Heart left ventricle (tissue), 16 donors: Measurements from ENCODE around the gene ERLIN1. TPM values are rescaled to one million over a fixed set of nuclear protein-coding genes. Genes with fewer than 3 reads are reported as not detected.

Source experiments
- ATAC-seq, 4 donors: fragments of 200-7000 bp; cut with Tn5 transposase; one replicate each; pipeline ENCODE4 v1.9.1; 2020 to 2022; ENCODE audit warnings: moderate library complexity in 4 of 4, mild to moderate bottlenecking in 3 of 4, moderate number of reproducible peaks in 1 of 4
- DNase-seq, 5 donors: peaks; one replicate each; pipeline ENCODE4 v3.0.0-alpha.2; 2020
- H3K27ac ChIP-seq, 12 donors: fragments of 200-600 bp; sonication (generic) in 4 of 12; one replicate each; pipeline versions ENCODE4 v1.5.0 to v1.8.0; 2016 to 2022; ENCODE audit warnings: mild to moderate bottlenecking in 2 of 12
- H3K27me3 ChIP-seq, 9 donors: fragments of 200-600 bp; sonication (generic) in 2 of 9; one replicate each; pipeline versions ENCODE4 v1.5.1 to v1.8.0; 2016 to 2022; ENCODE audit warnings: mild to moderate bottlenecking in 3 of 9
- H3K36me3 ChIP-seq, 9 donors: fragments of 200-600 bp; sonication (generic) in 2 of 9; one replicate each; pipeline versions ENCODE4 v1.5.0 to v1.8.0; 2018 to 2022; ENCODE audit warnings: mild to moderate bottlenecking in 2 of 9
- H3K4me1 ChIP-seq, 12 donors: fragments of 200-600 bp; sonication (generic) in 4 of 12; one replicate each; pipeline versions ENCODE4 v1.5.0 to v1.8.0; 2016 to 2022; ENCODE audit warnings: mild to moderate bottlenecking in 3 of 12
- H3K4me3 ChIP-seq, 12 donors: fragments of 200-600 bp; sonication (generic) in 4 of 12; one replicate each; pipeline versions ENCODE4 v1.5.0 to v1.8.0; 2017 to 2022; ENCODE audit warnings: mild to moderate bottlenecking in 9 of 12, moderate library complexity in 4 of 12
- H3K9me3 ChIP-seq, 12 donors: fragments of 200-600 bp; sonication (generic) in 4 of 12; one replicate each; pipeline versions ENCODE4 v1.5.0 to v1.8.0; 2016 to 2022; ENCODE audit warnings: mild to moderate bottlenecking in 1 of 12
- POLR2A ChIP-seq, 2 donors: fragments of 450-650 bp; IDR thresholded peaks; one replicate each; pipeline ENCODE4 v1.6.1; 2017; ENCODE audit warnings: antibody characterized with exemption in 2 of 2, mild to moderate bottlenecking in 2 of 2, moderate library complexity in 2 of 2
- WGBS, 4 donors: extraction: QIAGEN DNeasy Blood & Tissue Kit in 2 of 4; methylation state at CpG; one replicate each; pipeline versions ENCODE4 v1.1.5 to v1.1.7; 2013 to 2018; 5-methylcytosine and 5-hydroxymethylcytosine counted together
- intact Hi-C, 10 donors: fragments of 100-400 bp; cut with DNase I; formaldehyde crosslinking; loops; one replicate each; pipeline versions ENCODE4 v1.11.1 to v1.14.2; 2022
- polyA plus RNA-seq, 2 donors: library from polyadenylated mRNA; stranded (reverse); fragments of 200-250 nt; gene quantifications; one replicate each; pipeline ENCODE4 v1.2.3, GENCODE V29; 2013
- total RNA-seq, 9 donors: library from RNA; depleted of rRNA in 2 of 9; stranded (reverse); fragments of >200 nt in 2 of 9; fragmentation: NEBNext Ultra II Directional in 3 of 9; extraction: Animal tissue kit (Norgen Biotek cat#: 25700) in 3 of 9; gene quantifications; one replicate each; pipeline versions ENCODE4 v1.1.0 to v1.2.4, GENCODE V29; 2016 to 2023
- TF ChIP-seq, protein P1 (sequence below), 12 donors: fragments of 200-600 bp; sonication (generic) in 4 of 12; IDR thresholded peaks; one replicate each; pipeline versions ENCODE4 v1.5.0 to v1.8.0; 2018 to 2022; ENCODE audit warnings: antibody characterized with exemption in 12 of 12, mild to moderate bottlenecking in 5 of 12
- donor health status: ischemic (EF 13 %, LVEDD 7.1; RV severe dilation, severe dysfunction).
- donor health status: healthy with polysubstance abuse.
- donor health status: DM: no; HTN: yes; CAD: no.
- donor health status: DM: no; HTN: no; CAD: no.
- donor health status: ischemic (EF 25% LVEDD 6.9; RV normal size, moderate dysfunction).
- donor health status: ischemic (EF 25% LVEDD 5.7; RV mildly dilated, moderate dysfunction).
- donor health status: healthy.
- donor health status: DM: yes; HTN: yes; CAD: no.
- donor health status: ischemic (EF 35%, LVEDD 5.7; RV mildly dilated, moderate dysfunction).
- donor health status: nonischemic (EF 11% LVEDD 7.7; RV severe dilation, severe dysfunction).
- donor health status: DM: yes; HTN: yes; CAD: no.
- donor health status: PGD.
- donor health status: ischemic (EF 29% LVEDD 5.4; RV normal size, mild dysfunction).
- donor health status: nonischemic (EF 23%, LVEDD 6.1; RV moderate dilation, normal function).

ERLIN1 gene
- total and polyA plus RNA-seq, 11 donors = 1.9 to 16.5 (median 7.0) TPM

DNA sequence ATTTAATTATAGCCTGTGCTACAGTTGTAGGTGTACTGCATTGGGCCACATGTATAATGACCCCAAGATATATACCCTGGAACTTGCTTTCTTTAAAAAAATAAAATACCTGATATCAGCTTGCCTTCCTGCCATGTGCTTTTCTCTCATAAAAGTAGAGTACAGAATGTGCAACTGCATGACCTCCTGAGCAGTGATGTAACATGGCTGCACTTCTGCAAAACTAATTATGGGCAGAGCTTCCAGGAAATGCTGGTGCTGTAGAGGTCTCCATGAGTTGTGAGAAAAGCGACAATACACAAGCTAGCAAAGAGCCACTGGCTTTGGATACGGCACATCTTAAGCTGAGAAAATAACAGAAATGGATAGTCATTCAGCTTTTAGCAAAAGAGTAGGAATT is 6.5 kb upstream of the ERLIN1 start:
- no peaks in the 10 kb centered on the region for H3K27me3 ChIP-seq
- ATAC-seq (peak; percentile 78 to 97 (median 90)), DNase-seq (peak in 4 of 5 donors; percentile 31 to 45 (median 36))
- 41 to 63% (median 60%) methylated on average over 2 of the region's 2 CpGs for WGBS, 4 donors
- no peak for TF ChIP-seq POLR2A (IDR thresholded peaks at IDR 0.05)
- TF ChIP-seq, protein P1, sequence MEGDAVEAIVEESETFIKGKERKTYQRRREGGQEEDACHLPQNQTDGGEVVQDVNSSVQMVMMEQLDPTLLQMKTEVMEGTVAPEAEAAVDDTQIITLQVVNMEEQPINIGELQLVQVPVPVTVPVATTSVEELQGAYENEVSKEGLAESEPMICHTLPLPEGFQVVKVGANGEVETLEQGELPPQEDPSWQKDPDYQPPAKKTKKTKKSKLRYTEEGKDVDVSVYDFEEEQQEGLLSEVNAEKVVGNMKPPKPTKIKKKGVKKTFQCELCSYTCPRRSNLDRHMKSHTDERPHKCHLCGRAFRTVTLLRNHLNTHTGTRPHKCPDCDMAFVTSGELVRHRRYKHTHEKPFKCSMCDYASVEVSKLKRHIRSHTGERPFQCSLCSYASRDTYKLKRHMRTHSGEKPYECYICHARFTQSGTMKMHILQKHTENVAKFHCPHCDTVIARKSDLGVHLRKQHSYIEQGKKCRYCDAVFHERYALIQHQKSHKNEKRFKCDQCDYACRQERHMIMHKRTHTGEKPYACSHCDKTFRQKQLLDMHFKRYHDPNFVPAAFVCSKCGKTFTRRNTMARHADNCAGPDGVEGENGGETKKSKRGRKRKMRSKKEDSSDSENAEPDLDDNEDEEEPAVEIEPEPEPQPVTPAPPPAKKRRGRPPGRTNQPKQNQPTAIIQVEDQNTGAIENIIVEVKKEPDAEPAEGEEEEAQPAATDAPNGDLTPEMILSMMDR (IDR thresholded peaks at IDR 0.05) = no peak
- no peaks in the 10 kb centered on the region for H3K9me3 ChIP-seq
- no peak overlapping the region for H3K4me3 ChIP-seq
- peaks cover 0 to 86% (median 68%) of the 10 kb centered on the region in 9 donors for H3K36me3 ChIP-seq
- peak overlapping the region; percentile 20 to 76 (median 44) for H3K27ac ChIP-seq
- intact Hi-C loops = no loop called here
- H3K4me1 ChIP-seq = peaks cover 1 to 20% (median 7%) of the 10 kb centered on the region in 12 donors

DNA sequence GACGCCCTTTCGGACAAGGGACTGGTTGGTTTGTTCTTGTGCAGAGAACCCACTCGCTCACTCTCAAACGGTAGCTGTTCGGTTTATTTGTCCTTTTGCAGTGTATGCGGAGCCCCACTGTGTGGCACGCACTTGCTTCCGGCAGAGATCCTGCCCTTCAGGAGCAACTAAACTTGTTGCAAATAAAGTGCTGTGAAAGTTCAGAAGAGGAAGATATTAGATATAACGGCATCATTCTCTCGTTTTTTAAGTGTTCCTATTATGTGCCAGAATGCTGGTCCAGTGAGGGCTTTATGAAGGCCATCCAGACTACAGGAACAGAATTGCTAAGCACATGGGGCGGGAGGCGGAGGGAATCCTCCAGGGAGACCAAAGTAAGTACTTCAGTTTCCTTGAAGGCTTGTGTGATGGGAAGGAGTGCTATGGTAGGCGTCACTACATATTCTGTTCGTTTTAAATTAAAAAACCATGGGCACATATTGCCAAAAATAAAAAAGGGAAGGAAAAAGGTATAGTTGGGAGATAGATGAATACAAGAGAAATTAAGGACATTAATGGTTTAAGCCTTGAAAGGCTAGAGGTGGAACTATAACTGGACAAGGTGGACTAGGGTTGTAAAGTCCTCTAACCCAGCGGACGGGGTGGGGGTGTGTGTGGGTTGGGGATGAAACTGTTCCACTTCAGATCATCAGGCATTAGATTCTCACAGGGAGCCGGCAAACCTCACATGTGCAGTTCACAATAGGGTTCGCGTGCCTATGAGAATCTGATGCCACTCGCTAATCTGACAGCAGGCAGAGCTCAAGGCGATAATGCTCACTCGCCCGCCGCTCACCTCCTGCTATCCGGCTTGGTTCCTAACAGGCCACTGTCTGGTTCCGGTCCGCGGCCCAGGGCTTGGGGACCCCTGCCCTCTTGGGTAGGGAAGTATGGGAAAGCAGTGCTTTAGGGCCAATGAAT is 704 bp upstream of the ERLIN1 start:
- ATAC-seq (peak; percentile 21 to 69 (median 62)), DNase-seq (peak; percentile 35 to 60 (median 50))
- intact Hi-C loops = loop anchor here in 4 of 10 donors (2.0 to 10.0 kb wide), 5 partner anchors 41 to 342 kb away; partner anchors contain the start of genes CHUK (in 3 of the 4) and CWF19L1 (in 1 of the 4)
- TF ChIP-seq POLR2A (IDR thresholded peaks at IDR 0.05) = no peak
- TF ChIP-seq, protein P1 (IDR thresholded peaks at IDR 0.05) = no peak
- Histone ChIP-seq H3K4me1 (peaks cover 6 to 43% (median 20%) of the 10 kb centered on the region in 12 donors), H3K36me3 (peaks cover 0 to 60% (median 47%) of the 10 kb centered on the region in 9 donors), H3K9me3 (no peaks in the 10 kb centered on the region), H3K4me3 (peak overlapping the region; percentile 65 to 92 (median 87)), H3K27me3 (no peaks in the 10 kb centered on the region), H3K27ac (peak overlapping the region; percentile 64 to 92 (median 82))
- WGBS, 4 donors = 28 to 36% (median 35%) methylated on average over 27 to 28 of the region's 28 CpGs

DNA sequence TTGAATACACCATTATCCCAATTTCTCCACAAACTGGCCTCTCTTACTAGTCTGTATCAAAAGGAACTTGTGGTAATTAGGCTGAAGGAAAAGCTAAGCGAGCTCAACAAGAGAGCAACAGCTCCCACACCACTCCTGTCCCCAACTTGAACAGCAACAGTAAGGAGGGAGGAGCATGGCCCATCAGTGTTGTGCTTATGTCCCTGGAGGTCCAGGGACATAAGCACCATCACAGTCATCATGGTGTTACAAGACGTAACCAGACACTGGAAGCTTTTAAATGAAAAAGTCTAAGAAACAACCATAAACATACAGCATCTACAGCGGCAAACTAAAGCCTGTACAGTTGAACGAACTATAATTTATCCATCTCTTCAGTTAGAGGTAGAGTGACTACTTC is 989 bp downstream of the ERLIN1 start:
- Histone ChIP-seq H3K9me3 (no peaks in the 10 kb centered on the region), H3K27ac (peak overlapping the region in 8 of 12 donors; percentile 77 to 92 (median 86)), H3K36me3 (peaks cover 0 to 60% (median 36%) of the 10 kb centered on the region in 9 donors), H3K4me3 (peak overlapping the region; percentile 65 to 92 (median 87)), H3K4me1 (peaks cover 6 to 43% (median 20%) of the 10 kb centered on the region in 12 donors), H3K27me3 (no peaks in the 10 kb centered on the region)
- DNase-seq (no peak), ATAC-seq (no peak)
- 9 to 18% (median 12%) methylated on average over 4 of the region's 4 CpGs for WGBS, 4 donors
- TF ChIP-seq POLR2A (IDR thresholded peaks at IDR 0.05) = no peak
- TF ChIP-seq, protein P1 (IDR thresholded peaks at IDR 0.05) = no peak
- intact Hi-C loops = loop anchor here in 4 of 10 donors (5.0 to 10.0 kb wide), 4 partner anchors 42 to 340 kb away; partner anchors contain the start of genes CHUK (in 1 of the 4) and CWF19L1 (in 1 of the 4)

DNA sequence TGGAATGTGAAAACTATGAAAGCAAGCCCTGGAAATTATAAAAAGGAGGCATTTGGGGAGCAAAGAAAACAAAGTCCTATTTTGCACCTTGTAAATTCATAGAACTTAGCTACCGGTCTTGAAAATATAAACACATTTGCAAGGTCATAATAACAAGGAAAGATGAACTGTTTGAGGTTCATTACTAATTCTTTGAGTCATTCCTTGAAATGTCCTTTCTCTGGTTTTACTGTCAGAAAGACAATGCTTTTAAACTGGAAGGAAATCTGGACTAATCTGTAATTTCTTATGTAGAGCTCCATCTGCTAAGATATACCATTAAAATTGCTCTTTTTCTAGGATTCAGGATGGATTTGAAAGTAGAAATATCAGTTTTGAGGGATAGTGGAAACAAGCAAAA is 1.4 kb downstream of the ERLIN1 start:
- H3K27ac ChIP-seq = peak overlapping the region in 2 of 12 donors; percentile 85 to 92
- ATAC-seq = no peak
- DNase-seq = no peak
- 59 to 74% (median 69%) methylated on average over 1 of the region's 1 CpG for WGBS, 4 donors
- intact Hi-C loops = loop anchor here in 1 of 10 donors (10.0 kb wide), 1 partner anchor 340 kb away; no protein-coding TSS in a partner anchor
- no peaks in the 10 kb centered on the region for H3K9me3 ChIP-seq
- TF ChIP-seq, protein P1 (IDR thresholded peaks at IDR 0.05) = no peak
- TF ChIP-seq POLR2A (IDR thresholded peaks at IDR 0.05) = no peak
- H3K27me3 ChIP-seq = no peaks in the 10 kb centered on the region
- peaks cover 6 to 43% (median 20%) of the 10 kb centered on the region in 12 donors for H3K4me1 ChIP-seq
- peaks cover 0 to 59% (median 32%) of the 10 kb centered on the region in 9 donors for H3K36me3 ChIP-seq
- peak overlapping the region in 7 of 12 donors; percentile 74 to 92 (median 87) for H3K4me3 ChIP-seq
